Endothelial cell of umbilical vein (primary cell): Measurements from ENCODE around the gene PEX7. TPM values are rescaled to one million over a fixed set of nuclear protein-coding genes. Genes with fewer than 3 reads are reported as not detected.

Experiments used
- BruUV-seq: library from RNA; stranded (reverse); fragments of 400-500 nt; replicated peaks from 2 replicates; lab custom pipeline; 2021; lab: Mats Ljungman, UMichigan
- CTCF ChIA-PET: fragments of 300-600, 350-600 bp; sonication (Branson Sonifier 250); formaldehyde crosslinking; loops from one replicate; lab custom pipeline; 2021; ENCODE audit warnings: antibody characterized with exemption, inconsistent platforms; lab: Charles Lee
- POLR2A ChIA-PET: fragments of 300-600, 350-600 bp; sonication (Branson Sonifier 250); formaldehyde crosslinking; loops from one replicate; lab custom pipeline; 2021; ENCODE audit warnings: antibody characterized with exemption, inconsistent platforms; lab: Charles Lee
- DNase-seq: peaks from one replicate; pipeline ENCODE4 v3.0.0-alpha.2; 2011; ENCODE audit warnings: low read depth, low spot score
- FAIRE-seq: peaks from 2 replicates; lab custom pipeline; 2011; peaks lifted over from hg19 to GRCh38; lab: Jason Lieb, UNC
- H2AFZ ChIP-seq: 2 replicates; pipeline ENCODE4 v1.6.0; 2012; ENCODE audit warnings: low read depth, low read length, control low read depth, inconsistent platforms
- H3K27ac ChIP-seq: 2 replicates; pipeline ENCODE4 v1.5.1; 2011; ENCODE audit warnings: low read depth, mild to moderate bottlenecking, control low read depth, low read length, moderate library complexity; ENCODE audit not compliant: insufficient read depth
- H3K27me3 ChIP-seq, 2 experiments: 2 replicates each; pipeline versions ENCODE4 v1.6.0 to v1.6.1; 2011; ENCODE audit warnings: low read length in 2 of 2, mixed read lengths in 1 of 2; ENCODE audit not compliant: control insufficient read depth in 2 of 2, insufficient read depth in 2 of 2
- H3K36me3 ChIP-seq, 2 experiments: 2 replicates in 1 of 2; 3 replicates in 1 of 2; pipeline ENCODE4 v1.5.1; 2011; ENCODE audit warnings: low read length in 2 of 2, mild to moderate bottlenecking in 1 of 2, moderate library complexity in 1 of 2; ENCODE audit not compliant: control insufficient read depth in 2 of 2, insufficient read depth in 2 of 2; ENCODE audit errors: extremely low read depth in 1 of 2
- H3K4me1 ChIP-seq: 3 replicates; pipeline ENCODE4 v1.5.1; 2011; ENCODE audit warnings: mild to moderate bottlenecking, low read length; ENCODE audit not compliant: control insufficient read depth, insufficient read depth; ENCODE audit errors: extremely low read depth
- H3K4me2 ChIP-seq: 2 replicates; pipeline ENCODE4 v1.6.1; 2011; ENCODE audit warnings: low read length, control low read depth, mixed read lengths; ENCODE audit not compliant: insufficient read depth
- H3K4me3 ChIP-seq, 3 experiments: fragments of 200-600 bp in 1 of 3; sonication (generic), shearing (Covaris generic) in 1 of 3; replicated peaks in 1 of 3; 2 replicates each; pipeline ENCODE4 v1.5.1; 2011 to 2016; ENCODE audit warnings: control low read depth in 3 of 3, low read length in 3 of 3, mild to moderate bottlenecking in 2 of 3, inconsistent platforms in 1 of 3, low read depth in 1 of 3, moderate library complexity in 1 of 3; ENCODE audit not compliant: insufficient read depth in 1 of 3
- H3K79me2 ChIP-seq: 2 replicates; pipeline ENCODE4 v1.6.0; 2012; ENCODE audit warnings: low read length, inconsistent platforms; ENCODE audit not compliant: control insufficient read depth, insufficient read depth
- H3K9ac ChIP-seq: replicated peaks from 2 replicates; pipeline ENCODE3; 2011; ENCODE audit warnings: low read length, control low read depth; ENCODE audit not compliant: insufficient read depth; ENCODE audit errors: extremely low read depth
- H3K9me1 ChIP-seq: replicated peaks from 3 replicates; pipeline ENCODE4 v1.6.0; 2011; ENCODE audit warnings: mild to moderate bottlenecking, low read length; ENCODE audit not compliant: control insufficient read depth, insufficient read depth; ENCODE audit errors: extremely low read depth
- H3K9me3 ChIP-seq: replicated peaks from 2 replicates; pipeline ENCODE4 v1.5.1; 2012; ENCODE audit warnings: low read length, inconsistent platforms; ENCODE audit not compliant: control insufficient read depth, insufficient read depth
- H4K20me1 ChIP-seq: replicated peaks from 2 replicates; pipeline ENCODE3; 2011; ENCODE audit warnings: mild to moderate bottlenecking, low read length; ENCODE audit not compliant: control insufficient read depth, insufficient read depth; ENCODE audit errors: extremely low read depth
- CTCF ChIP-seq, 2 donors: IDR thresholded peaks; 1 replicate in 1 of 2; 2 replicates in 1 of 2; pipeline ENCODE4 v1.5.1; 2011; ENCODE audit warnings: low read length in 2 of 2, mild to moderate bottlenecking in 2 of 2, moderate library complexity in 2 of 2, control low read depth in 1 of 2, inconsistent platforms in 1 of 2, low read depth in 1 of 2; ENCODE audit not compliant: insufficient read depth in 1 of 2; ENCODE audit errors: extremely low read depth in 1 of 2
- FOS ChIP-seq: IDR thresholded peaks from 2 replicates; pipeline ENCODE4 v1.6.1; 2011; ENCODE audit warnings: mild to moderate bottlenecking, low read length, moderate library complexity, borderline replicate concordance; ENCODE audit not compliant: insufficient read depth
- JUN ChIP-seq: IDR thresholded peaks from 2 replicates; pipeline ENCODE4 v1.6.1; 2011; ENCODE audit warnings: borderline replicate concordance, low read depth; ENCODE audit not compliant: insufficient read length, insufficient read depth
- MYC ChIP-seq: IDR thresholded peaks from one replicate; pipeline ENCODE4 v1.6.1; 2011; ENCODE audit warnings: mild to moderate bottlenecking, low read depth, low read length
- POLR2AphosphoS5 ChIP-seq: IDR thresholded peaks from 2 replicates; pipeline ENCODE4 v1.6.1; 2012; ENCODE audit warnings: low read depth, mild to moderate bottlenecking, control low read depth, low read length, moderate library complexity; ENCODE audit not compliant: insufficient read depth
- dilution Hi-C: fragments of 300-500 bp; cut with MboI; formaldehyde crosslinking; loops from one replicate; pipeline ENCODE4 v1.15.0; 2019; ENCODE audit warnings: low sequenced_read_pairs; ENCODE audit not compliant: extremely low pct_ligation_motif_present
- intact Hi-C: fragments of 100-400 bp; cut with micrococcal nuclease; formaldehyde crosslinking; loops from one replicate; pipeline ENCODE4 v1.10.0; 2022
- polyA plus RNA-seq, 4 experiments: library from polyadenylated mRNA; depleted of rRNA in 3 of 4; stranded (reverse) in 3 of 4; unstranded in 1 of 4; fragments of >200 nt; gene quantifications; 2 replicates each; pipeline versions ENCODE4 v1.2.1 to v1.2.3, GENCODE V29; 2011 to 2012; ENCODE audit warnings: missing spikeins in 1 of 4
- total RNA-seq: library from RNA; stranded (reverse); gene quantifications from 2 replicates; pipeline ENCODE4 v1.2.3, GENCODE V29; 2021
- TF ChIP-seq, protein P1 (sequence below): IDR thresholded peaks from 2 replicates; pipeline ENCODE4 v1.6.1; 2011; ENCODE audit not compliant: insufficient read depth, insufficient read length

Gene PEX7
- total and polyA plus RNA-seq, 2 donors (not counting 3 experiments of a cell fraction or from before 2014, with no cell fraction given), result 3.7 to 5.7 TPM

DNA sequence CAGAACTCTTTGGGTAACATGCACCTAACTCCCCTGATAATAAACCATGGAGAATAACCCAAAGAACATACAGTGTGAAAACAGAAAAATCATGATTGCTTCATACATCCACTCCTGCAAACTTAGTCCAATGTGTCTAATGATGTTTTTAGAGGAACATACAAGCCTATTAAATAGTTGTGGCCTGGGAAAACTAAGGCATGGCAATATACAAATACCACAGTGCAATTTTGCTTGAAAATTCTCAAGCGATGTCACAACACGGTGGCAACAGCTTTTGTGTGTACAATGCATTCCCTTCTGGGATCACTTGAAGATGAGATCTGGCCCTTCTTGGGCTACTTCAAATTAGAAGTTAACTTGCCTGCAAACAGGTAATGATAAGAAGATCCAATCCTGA lies 46.8 kb upstream of the PEX7 start:
- no TSS peak for BruUV-seq
- TF ChIP-seq FOS, result no peak
- no peak for TF ChIP-seq MYC
- TF ChIP-seq JUN, result no peak
- no peak for TF ChIP-seq CTCF (IDR thresholded peaks at IDR 0.05; ENCODE audit: extremely low read depth in 1 of 2, insufficient read depth in 1 of 2, low read depth in 1 of 2, low read length in 2 of 2)
- TF ChIP-seq, protein P1, sequence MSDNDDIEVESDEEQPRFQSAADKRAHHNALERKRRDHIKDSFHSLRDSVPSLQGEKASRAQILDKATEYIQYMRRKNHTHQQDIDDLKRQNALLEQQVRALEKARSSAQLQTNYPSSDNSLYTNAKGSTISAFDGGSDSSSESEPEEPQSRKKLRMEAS, result no peak
- Histone ChIP-seq H4K20me1 (no peaks in the 10 kb centered on the region), H3K9ac (no peak overlapping the region), H2AFZ (no peak overlapping the region), H3K4me1 (no peaks in the 10 kb centered on the region), H3K79me2 (peaks cover 2% of the 10 kb centered on the region), H3K4me3 (no peak overlapping the region), H3K27ac (no peak overlapping the region), H3K9me3 (no peaks in the 10 kb centered on the region), H3K27me3 (no peaks in the 10 kb centered on the region), H3K9me1 (no peaks in the 10 kb centered on the region), H3K4me2 (no peak overlapping the region), H3K36me3 (no peaks in the 10 kb centered on the region)
- dilution Hi-C loops (no loop called here), intact Hi-C loops (no loop called here)
- POLR2A ChIA-PET, result no interaction called here
- no peak for FAIRE-seq
- DNase-seq, result no peak
- CTCF ChIA-PET, result interaction anchor here (2.0 kb wide), 1 partner anchor 17 kb away, joined by 16 read pairs; the partner anchor contains the start of gene MAP3K5

DNA sequence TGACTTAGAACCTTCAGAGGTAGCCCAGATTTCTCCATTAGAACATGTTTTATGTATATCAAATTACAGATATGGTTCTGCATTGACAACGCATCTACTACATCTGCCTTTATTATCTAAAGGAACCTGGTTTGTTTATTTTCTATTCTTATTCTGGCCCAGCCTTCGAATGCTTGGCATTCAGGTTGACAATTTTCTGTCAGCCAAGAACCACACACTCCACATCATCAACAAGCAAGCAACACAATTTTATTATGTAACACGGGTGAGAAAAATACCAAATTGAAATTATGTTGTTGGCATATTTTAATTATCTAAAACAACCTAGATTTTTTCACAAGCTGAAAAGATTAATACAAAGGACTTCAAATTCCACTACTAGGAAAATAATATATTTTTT lies 44.7 kb upstream of the PEX7 start:
- no TSS peak for BruUV-seq

More for the DNA sequence above, 44.7 kb upstream of the PEX7 start:
- dilution Hi-C loops (no loop called here), intact Hi-C loops (no loop called here)
- ChIA-PET POLR2A (no interaction called here), CTCF (no interaction called here)
- no peak overlapping the region for H3K27ac ChIP-seq
- no peaks in the 10 kb centered on the region for H3K9me3 ChIP-seq
- H3K9ac ChIP-seq, result no peak overlapping the region
- no peak for TF ChIP-seq FOS
- no peak for TF ChIP-seq JUN
- no peak for TF ChIP-seq MYC
- TF ChIP-seq, protein P1, result no peak
- TF ChIP-seq POLR2AphosphoS5, result no peak
- H3K9me1 ChIP-seq, result no peaks in the 10 kb centered on the region
- no peaks in the 10 kb centered on the region for H3K27me3 ChIP-seq
- H3K4me1 ChIP-seq, result peaks cover 6% of the 10 kb centered on the region
- FAIRE-seq (no peak), DNase-seq (no peak)
- H3K4me3 ChIP-seq, result no peak overlapping the region
- peaks cover 4% of the 10 kb centered on the region for H3K79me2 ChIP-seq
- H2AFZ ChIP-seq, result no peak overlapping the region
- H4K20me1 ChIP-seq, result no peaks in the 10 kb centered on the region
- no peak overlapping the region for H3K4me2 ChIP-seq
- no peaks in the 10 kb centered on the region for H3K36me3 ChIP-seq
